Peyer's patch (tissue), 4 donors: ENCODE measurements around the gene SMAD6. TPM values are rescaled to one million over a fixed set of nuclear protein-coding genes. Genes with fewer than 3 reads are reported as not detected.

Experiments used
- DNase-seq, 3 donors: peaks; one replicate each; pipeline ENCODE4 v3.0.0-alpha.2; 2017 to 2019
- H3K27ac ChIP-seq, 4 donors: fragments of 200-600 bp; sonication (generic); one replicate each; pipeline ENCODE4 v1.5.1; 2016 to 2019
- H3K27me3 ChIP-seq, 2 donors: fragments of 200-600 bp; sonication (generic); one replicate each; pipeline ENCODE4 v1.5.1; 2019
- H3K36me3 ChIP-seq, 3 donors: fragments of 200-600 bp; sonication (generic); one replicate each; pipeline ENCODE4 v1.5.1; 2016 to 2019
- H3K4me1 ChIP-seq, 4 donors: fragments of 200-600 bp; sonication (generic); one replicate each; pipeline ENCODE4 v1.5.1; 2016 to 2019
- H3K4me3 ChIP-seq, 4 donors: fragments of 200-600 bp; sonication (generic); 1 replicate in 3 of 4; 2 replicates in 1 of 4; pipeline ENCODE4 v1.5.1; 2016 to 2019; ENCODE audit warnings: mild to moderate bottlenecking in 1 of 4
- H3K9me3 ChIP-seq, 4 donors: fragments of 200-600 bp; sonication (generic); one replicate each; pipeline ENCODE4 v1.5.1; 2016 to 2019; ENCODE audit warnings: mild to moderate bottlenecking in 1 of 4
- CTCF ChIP-seq, 6 experiments: fragments of 450-650 bp in 4 of 6; fragments of 200-600 bp in 2 of 6; sonication (generic) in 1 of 6; IDR thresholded peaks; one replicate each; pipeline ENCODE4 v1.5.1; 2017 to 2019; ENCODE audit warnings: antibody characterized with exemption in 6 of 6, mild to moderate bottlenecking in 3 of 6, moderate library complexity in 1 of 6
- POLR2A ChIP-seq, 2 donors: fragments of 450-650 bp; IDR thresholded peaks; one replicate each; pipeline ENCODE4 v1.5.1; 2017; ENCODE audit warnings: antibody characterized with exemption in 2 of 2, mild to moderate bottlenecking in 2 of 2, moderate library complexity in 2 of 2
- total RNA-seq, 4 donors: library from RNA; depleted of rRNA; stranded (reverse); fragments of >200 nt; gene quantifications; one replicate each; pipeline ENCODE4 v1.1.0, GENCODE V29; 2016

The SMAD6 gene
- total RNA-seq, 4 donors from 2014 or later: 11.0 to 34.9 (median 25.5) TPM

- no peaks in the 10 kb centered on the region for H3K36me3 ChIP-seq
- TF ChIP-seq CTCF (IDR thresholded peaks at IDR 0.05) (no peak), POLR2A (IDR thresholded peaks at IDR 0.05) (no peak)
- H3K27ac ChIP-seq: no peak overlapping the region
- peaks cover 0 to 6% (median 1%) of the 10 kb centered on the region in 4 donors for H3K9me3 ChIP-seq
- peaks cover 0 to 3% (median 0%) of the 10 kb centered on the region in 4 donors for H3K4me1 ChIP-seq
- peak in 1 of 3 donors; percentile 27 for DNase-seq
- no peaks in the 10 kb centered on the region for H3K27me3 ChIP-seq
- H3K4me3 ChIP-seq: no peak overlapping the region
Measured at GRCh38 chr15:66749841-66750575, 48.0 kb downstream of the SMAD6 start.

- peak in 1 of 3 donors; percentile 30 for DNase-seq
- Histone ChIP-seq H3K4me1 (peaks cover 0 to 3% (median 0%) of the 10 kb centered on the region in 4 donors), H3K27ac (no peak overlapping the region), H3K27me3 (no peaks in the 10 kb centered on the region), H3K9me3 (peaks cover 0 to 12% (median 3%) of the 10 kb centered on the region in 4 donors), H3K4me3 (no peak overlapping the region), H3K36me3 (no peaks in the 10 kb centered on the region)
- TF ChIP-seq POLR2A (IDR thresholded peaks at IDR 0.05) (no peak), CTCF (IDR thresholded peaks at IDR 0.05) (no peak)
Measured at GRCh38 chr15:66750609-66751008, 48.6 kb downstream of the SMAD6 start.

- DNase-seq: peak in 1 of 3 donors; percentile 45
- H3K4me1 ChIP-seq: peaks cover 0 to 3% (median 0%) of the 10 kb centered on the region in 4 donors
Measured at GRCh38 chr15:66751579-66751978, 49.5 kb downstream of the SMAD6 start.

GRCh38 chr15:66752078-66752477 lies 50.0 kb downstream of the SMAD6 start:
- DNase-seq: peak in 1 of 3 donors; percentile 28
- Histone ChIP-seq H3K9me3 (peaks cover 0 to 14% (median 3%) of the 10 kb centered on the region in 4 donors), H3K4me1 (peaks cover 0 to 3% (median 0%) of the 10 kb centered on the region in 4 donors), H3K27ac (no peak overlapping the region), H3K4me3 (no peak overlapping the region), H3K36me3 (no peaks in the 10 kb centered on the region), H3K27me3 (no peaks in the 10 kb centered on the region)
- no peak for TF ChIP-seq CTCF (IDR thresholded peaks at IDR 0.05)
- TF ChIP-seq POLR2A (IDR thresholded peaks at IDR 0.05): no peak

More at GRCh38 chr15:66751579-66751978, 49.5 kb downstream of the SMAD6 start:
- Histone ChIP-seq H3K36me3 (no peaks in the 10 kb centered on the region), H3K9me3 (peaks cover 0 to 14% (median 3%) of the 10 kb centered on the region in 4 donors), H3K4me3 (no peak overlapping the region), H3K27me3 (no peaks in the 10 kb centered on the region), H3K27ac (no peak overlapping the region)
- no peak for TF ChIP-seq POLR2A (IDR thresholded peaks at IDR 0.05)
- no peak for TF ChIP-seq CTCF (IDR thresholded peaks at IDR 0.05)

- Histone ChIP-seq H3K27ac (no peak overlapping the region), H3K9me3 (peaks cover 0 to 14% (median 3%) of the 10 kb centered on the region in 4 donors), H3K36me3 (no peaks in the 10 kb centered on the region), H3K27me3 (no peaks in the 10 kb centered on the region), H3K4me1 (peaks cover 0 to 3% (median 0%) of the 10 kb centered on the region in 4 donors), H3K4me3 (no peak overlapping the region)
- DNase-seq: peak in 1 of 3 donors; percentile 16
- TF ChIP-seq CTCF (IDR thresholded peaks at IDR 0.05) (no peak), POLR2A (IDR thresholded peaks at IDR 0.05) (no peak)
Measured at GRCh38 chr15:66753687-66754377, 51.8 kb downstream of the SMAD6 start.
